ENCODE data around the gene PSMC4. TPM values are rescaled to one million over a fixed set of nuclear protein-coding genes. Genes with fewer than 3 reads are reported as not detected.
A peak's percentile ranks its signal among the peaks of the same experiment; 100 is the strongest.

PSMC4 gene
- total RNA-seq, 1 donor from 2014 or later = 111 TPM

GRCh38 chr19:39969681-39970424 lies 1.1 kb upstream of the PSMC4 start:
- Mint-ChIP-seq H3K9me3 (ENCODE audit: unreplicated experiment) (peaks cover 13% of the 10 kb centered on the region), H3K36me3 (ENCODE audit: unreplicated experiment) (peaks cover 5% of the 10 kb centered on the region), H3K4me1 (ENCODE audit: low read depth, unreplicated experiment) (peaks cover 5% of the 10 kb centered on the region), H3K27ac (ENCODE audit: unreplicated experiment) (peak overlapping the region; percentile 95), H3K4me3 (ENCODE audit: unreplicated experiment) (peak overlapping the region; percentile 99), H3K27me3 (ENCODE audit: unreplicated experiment) (peaks cover 2% of the 10 kb centered on the region)
- TF ChIP-seq CTCF (IDR thresholded peaks at IDR 0.05; ENCODE audit: partially characterized antibody, unreplicated experiment) = no peak
- peak; percentile 16 for DNase-seq

GRCh38 chr19:39970425-39970674 lies 615 bp upstream of the PSMC4 start:
- peaks cover 5% of the 10 kb centered on the region for H3K4me1 Mint-ChIP-seq (ENCODE audit: low read depth, unreplicated experiment)
- peak overlapping the region; percentile 95 for H3K27ac Mint-ChIP-seq (ENCODE audit: unreplicated experiment)
- DNase-seq = no peak
- H3K4me3 Mint-ChIP-seq (ENCODE audit: unreplicated experiment) = peak overlapping the region; percentile 99
- H3K9me3 Mint-ChIP-seq (ENCODE audit: unreplicated experiment) = peaks cover 15% of the 10 kb centered on the region
- peaks cover 2% of the 10 kb centered on the region for H3K27me3 Mint-ChIP-seq (ENCODE audit: unreplicated experiment)
- no peak for TF ChIP-seq CTCF (IDR thresholded peaks at IDR 0.05; ENCODE audit: partially characterized antibody, unreplicated experiment)
- H3K36me3 Mint-ChIP-seq (ENCODE audit: unreplicated experiment) = peaks cover 5% of the 10 kb centered on the region

- Mint-ChIP-seq H3K27me3 (ENCODE audit: unreplicated experiment) (peaks cover 2% of the 10 kb centered on the region), H3K9me3 (ENCODE audit: unreplicated experiment) (peaks cover 15% of the 10 kb centered on the region), H3K36me3 (ENCODE audit: unreplicated experiment) (peaks cover 5% of the 10 kb centered on the region), H3K27ac (ENCODE audit: unreplicated experiment) (peak overlapping the region; percentile 95), H3K4me1 (ENCODE audit: low read depth, unreplicated experiment) (peaks cover 5% of the 10 kb centered on the region), H3K4me3 (ENCODE audit: unreplicated experiment) (peak overlapping the region; percentile 99)
- no peak for TF ChIP-seq CTCF (IDR thresholded peaks at IDR 0.05; ENCODE audit: partially characterized antibody, unreplicated experiment)
- DNase-seq = no peak
These were observed 543 bp downstream of the PSMC4 start for GRCh38 chr19:39971380-39972035.

GRCh38 chr19:39974377-39975155 lies 3.6 kb downstream of the PSMC4 start:
- Mint-ChIP-seq H3K4me1 (ENCODE audit: low read depth, unreplicated experiment) (peaks cover 5% of the 10 kb centered on the region), H3K27ac (ENCODE audit: unreplicated experiment) (no peak overlapping the region), H3K36me3 (ENCODE audit: unreplicated experiment) (peaks cover 10% of the 10 kb centered on the region), H3K27me3 (ENCODE audit: unreplicated experiment) (peaks cover 2% of the 10 kb centered on the region), H3K9me3 (ENCODE audit: unreplicated experiment) (peaks cover 19% of the 10 kb centered on the region), H3K4me3 (ENCODE audit: unreplicated experiment) (no peak overlapping the region)
- no peak for TF ChIP-seq CTCF (IDR thresholded peaks at IDR 0.05; ENCODE audit: partially characterized antibody, unreplicated experiment)
- no peak for DNase-seq

All from glutamatergic neuron (in vitro differentiated cells).